Subcutaneous preadipocyte (primary cell): ENCODE results near the gene NID1. TPM values are rescaled to one million over a fixed set of nuclear protein-coding genes. Genes with fewer than 3 reads are reported as not detected.

Source experiments
- small RNA-seq: library from RNA; depleted of rRNA; stranded (forward); fragments of <200 nt; gene quantifications from one replicate; pipeline ENCODE3, GENCODE V24; 2012
- total RNA-seq: library from RNA; depleted of rRNA; stranded (reverse); fragments of >200 nt; gene quantifications from 2 replicates; pipeline ENCODE4 v1.2.3, GENCODE V29; 2012

Gene NID1, protein sequence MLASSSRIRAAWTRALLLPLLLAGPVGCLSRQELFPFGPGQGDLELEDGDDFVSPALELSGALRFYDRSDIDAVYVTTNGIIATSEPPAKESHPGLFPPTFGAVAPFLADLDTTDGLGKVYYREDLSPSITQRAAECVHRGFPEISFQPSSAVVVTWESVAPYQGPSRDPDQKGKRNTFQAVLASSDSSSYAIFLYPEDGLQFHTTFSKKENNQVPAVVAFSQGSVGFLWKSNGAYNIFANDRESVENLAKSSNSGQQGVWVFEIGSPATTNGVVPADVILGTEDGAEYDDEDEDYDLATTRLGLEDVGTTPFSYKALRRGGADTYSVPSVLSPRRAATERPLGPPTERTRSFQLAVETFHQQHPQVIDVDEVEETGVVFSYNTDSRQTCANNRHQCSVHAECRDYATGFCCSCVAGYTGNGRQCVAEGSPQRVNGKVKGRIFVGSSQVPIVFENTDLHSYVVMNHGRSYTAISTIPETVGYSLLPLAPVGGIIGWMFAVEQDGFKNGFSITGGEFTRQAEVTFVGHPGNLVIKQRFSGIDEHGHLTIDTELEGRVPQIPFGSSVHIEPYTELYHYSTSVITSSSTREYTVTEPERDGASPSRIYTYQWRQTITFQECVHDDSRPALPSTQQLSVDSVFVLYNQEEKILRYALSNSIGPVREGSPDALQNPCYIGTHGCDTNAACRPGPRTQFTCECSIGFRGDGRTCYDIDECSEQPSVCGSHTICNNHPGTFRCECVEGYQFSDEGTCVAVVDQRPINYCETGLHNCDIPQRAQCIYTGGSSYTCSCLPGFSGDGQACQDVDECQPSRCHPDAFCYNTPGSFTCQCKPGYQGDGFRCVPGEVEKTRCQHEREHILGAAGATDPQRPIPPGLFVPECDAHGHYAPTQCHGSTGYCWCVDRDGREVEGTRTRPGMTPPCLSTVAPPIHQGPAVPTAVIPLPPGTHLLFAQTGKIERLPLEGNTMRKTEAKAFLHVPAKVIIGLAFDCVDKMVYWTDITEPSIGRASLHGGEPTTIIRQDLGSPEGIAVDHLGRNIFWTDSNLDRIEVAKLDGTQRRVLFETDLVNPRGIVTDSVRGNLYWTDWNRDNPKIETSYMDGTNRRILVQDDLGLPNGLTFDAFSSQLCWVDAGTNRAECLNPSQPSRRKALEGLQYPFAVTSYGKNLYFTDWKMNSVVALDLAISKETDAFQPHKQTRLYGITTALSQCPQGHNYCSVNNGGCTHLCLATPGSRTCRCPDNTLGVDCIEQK
- total RNA-seq, result 160 and 184 TPM in 2 replicates

DNA sequence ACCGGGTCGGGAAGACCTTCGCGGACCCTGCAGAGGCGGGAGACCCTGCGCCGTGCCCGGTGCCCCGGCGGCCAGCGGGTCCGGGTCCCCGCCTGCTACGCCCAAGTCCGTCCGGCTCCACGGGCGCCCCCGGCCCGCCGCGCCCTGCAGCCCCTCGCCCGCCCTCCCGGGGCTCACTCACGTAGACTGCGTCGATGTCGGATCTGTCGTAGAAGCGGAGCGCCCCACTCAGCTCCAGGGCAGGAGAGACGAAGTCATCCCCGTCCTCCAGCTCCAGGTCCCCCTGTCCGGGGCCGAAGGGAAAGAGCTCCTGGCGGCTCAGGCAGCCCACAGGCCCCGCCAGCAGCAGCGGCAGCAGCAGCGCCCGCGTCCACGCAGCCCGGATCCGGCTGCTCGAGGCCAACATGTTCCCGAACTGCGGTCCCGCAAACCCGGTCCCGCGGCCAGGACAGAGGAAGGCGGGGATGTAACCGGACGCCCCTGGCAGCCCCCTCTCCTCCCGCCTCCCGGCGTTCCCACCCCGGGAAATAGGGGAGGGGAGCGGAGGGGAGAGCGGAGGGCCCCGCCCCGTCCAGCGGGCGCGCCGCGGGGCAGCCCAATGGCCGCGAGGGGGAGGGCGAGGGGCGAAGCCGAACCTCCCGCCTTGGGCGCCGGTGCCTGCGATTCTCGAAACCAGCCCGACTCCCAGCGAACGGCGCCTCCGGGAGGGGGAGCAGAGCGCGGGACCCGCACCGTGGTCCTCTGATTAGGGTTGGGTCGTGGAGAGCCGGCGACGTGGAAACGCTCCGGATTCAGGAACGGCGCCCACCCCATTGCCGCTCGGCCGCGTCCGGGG lies at the start of gene NID1:
NID1 (minus strand) TSS at position 417 of the 835 bp plus-strand sequence; CDS start at position 406, 11 bp downstream.

Small RNA genes lying within 50 kb of the gene (small RNA-seq; reads per million reads assigned to genes)
- not detected for gene RF00019

Other genes with a start within 250 kb of the NID1 start
- 59.4 and 64.7 TPM in 2 replicates for gene LYST, start 198.2 kb downstream of the NID1 start, total RNA-seq
- 11.1 and 15.4 TPM in 2 replicates for gene GPR137B, start 77.4 kb upstream of the NID1 start, total RNA-seq
- gene ERO1B, start 216.9 kb upstream of the NID1 start, total RNA-seq, result 2.2 and 2.3 TPM in 2 replicates